ENCODE measurements around the gene SAMM50. TPM values are rescaled to one million over a fixed set of nuclear protein-coding genes. Genes with fewer than 3 reads are reported as not detected.
A peak's percentile ranks its signal among the peaks of the same experiment; 100 is the strongest.

SAMM50 gene
- total RNA-seq, 2 donors from 2014 or later: 54.4 to 56.0 TPM

DNA sequence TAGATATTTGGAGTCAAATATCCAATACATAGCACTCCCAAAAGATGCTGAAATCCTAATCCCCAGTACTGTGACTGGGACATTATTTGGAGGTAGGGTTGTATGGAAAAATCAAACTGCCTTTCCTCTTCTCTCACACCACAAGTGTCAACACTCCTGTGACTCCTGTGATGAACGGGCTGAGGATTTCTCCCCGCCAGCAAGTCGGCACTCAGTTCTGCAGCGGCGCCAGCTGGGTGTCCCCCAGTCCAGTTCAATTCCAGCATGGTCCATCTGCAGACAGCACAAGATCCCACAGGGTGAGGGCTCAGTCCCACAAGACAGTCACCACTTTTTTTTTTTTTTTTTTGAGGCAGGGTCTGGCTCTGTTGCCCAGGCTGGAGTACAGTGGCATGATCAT, 64.6 kb downstream of the SAMM50 start:
- no peaks in the 10 kb centered on the region for H3K36me3 Mint-ChIP-seq (ENCODE audit: low read depth)
- no peak for DNase-seq
- H3K27me3 Mint-ChIP-seq (ENCODE audit: insufficient read depth): peaks cover under 1% of the 10 kb centered on the region
- H3K4me3 Mint-ChIP-seq: no peak overlapping the region
- no peaks in the 10 kb centered on the region for H3K9me3 Mint-ChIP-seq
- H3K27ac Mint-ChIP-seq: no peak overlapping the region
- Histone ChIP-seq H3K27ac (ENCODE audit: low read depth, low read length) (no peak overlapping the region), H3K27me3 (ENCODE audit: control insufficient read depth, insufficient read depth, low read length, poor library complexity, severe bottlenecking) (no peaks in the 10 kb centered on the region), H3K36me3 (ENCODE audit: control insufficient read depth, insufficient read depth, low read length) (no peaks in the 10 kb centered on the region), H3K4me3 (ENCODE audit: low read length) (no peak overlapping the region), H3K4me1 (ENCODE audit: control insufficient read depth, insufficient read depth, low read length) (no peaks in the 10 kb centered on the region), H3K9ac (ENCODE audit: extremely low read depth, low read length, poor library complexity, severe bottlenecking) (no peak overlapping the region), H3K9me3 (ENCODE audit: control insufficient read depth, low read length) (no peaks in the 10 kb centered on the region)
- 95% methylated on average over 5 of the region's 5 CpGs; no CpG with 5 or more reads in 1 of the 2 experiments for WGBS, 2 experiments (ENCODE audit: insufficient coverage in 1 of 2, insufficient read length in 1 of 2)
- TF ChIP-seq, protein P1, sequence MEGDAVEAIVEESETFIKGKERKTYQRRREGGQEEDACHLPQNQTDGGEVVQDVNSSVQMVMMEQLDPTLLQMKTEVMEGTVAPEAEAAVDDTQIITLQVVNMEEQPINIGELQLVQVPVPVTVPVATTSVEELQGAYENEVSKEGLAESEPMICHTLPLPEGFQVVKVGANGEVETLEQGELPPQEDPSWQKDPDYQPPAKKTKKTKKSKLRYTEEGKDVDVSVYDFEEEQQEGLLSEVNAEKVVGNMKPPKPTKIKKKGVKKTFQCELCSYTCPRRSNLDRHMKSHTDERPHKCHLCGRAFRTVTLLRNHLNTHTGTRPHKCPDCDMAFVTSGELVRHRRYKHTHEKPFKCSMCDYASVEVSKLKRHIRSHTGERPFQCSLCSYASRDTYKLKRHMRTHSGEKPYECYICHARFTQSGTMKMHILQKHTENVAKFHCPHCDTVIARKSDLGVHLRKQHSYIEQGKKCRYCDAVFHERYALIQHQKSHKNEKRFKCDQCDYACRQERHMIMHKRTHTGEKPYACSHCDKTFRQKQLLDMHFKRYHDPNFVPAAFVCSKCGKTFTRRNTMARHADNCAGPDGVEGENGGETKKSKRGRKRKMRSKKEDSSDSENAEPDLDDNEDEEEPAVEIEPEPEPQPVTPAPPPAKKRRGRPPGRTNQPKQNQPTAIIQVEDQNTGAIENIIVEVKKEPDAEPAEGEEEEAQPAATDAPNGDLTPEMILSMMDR (conservative IDR thresholded peaks at IDR 0.05): no peak
- H3K4me1 Mint-ChIP-seq: peaks cover 7% of the 10 kb centered on the region

DNA sequence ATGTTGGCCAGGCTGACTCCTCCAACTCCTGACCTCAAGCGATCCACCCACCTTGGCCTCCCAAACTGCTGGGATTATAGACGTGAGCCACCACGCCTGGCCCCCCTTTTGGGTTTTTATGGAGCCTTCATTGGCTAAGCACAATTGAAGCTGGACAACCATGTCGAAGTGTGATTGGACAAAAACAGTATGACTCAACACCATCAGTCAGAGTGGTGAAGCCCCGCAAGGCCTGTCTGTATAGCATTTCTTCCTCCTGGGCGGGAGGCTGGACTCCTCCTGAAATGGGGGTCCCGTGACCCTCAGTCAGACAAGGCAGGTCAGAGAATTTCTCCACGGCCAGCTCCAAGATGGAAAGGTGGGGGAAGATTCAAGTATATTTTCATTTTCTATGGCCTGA, 65.7 kb downstream of the SAMM50 start:
- Mint-ChIP-seq H3K4me1 (peaks cover 12% of the 10 kb centered on the region), H3K36me3 (ENCODE audit: low read depth) (no peaks in the 10 kb centered on the region), H3K27ac (no peak overlapping the region), H3K27me3 (ENCODE audit: insufficient read depth) (peaks cover 6% of the 10 kb centered on the region), H3K9me3 (no peaks in the 10 kb centered on the region), H3K4me3 (no peak overlapping the region)
- Histone ChIP-seq H3K36me3 (ENCODE audit: control insufficient read depth, insufficient read depth, low read length) (no peaks in the 10 kb centered on the region), H3K4me3 (ENCODE audit: low read length) (no peak overlapping the region), H3K9me3 (ENCODE audit: control insufficient read depth, low read length) (no peaks in the 10 kb centered on the region), H3K27me3 (ENCODE audit: control insufficient read depth, insufficient read depth, low read length, poor library complexity, severe bottlenecking) (no peaks in the 10 kb centered on the region), H3K27ac (ENCODE audit: low read depth, low read length) (no peak overlapping the region), H3K4me1 (ENCODE audit: control insufficient read depth, insufficient read depth, low read length) (no peaks in the 10 kb centered on the region), H3K9ac (ENCODE audit: extremely low read depth, low read length, poor library complexity, severe bottlenecking) (no peak overlapping the region)
- DNase-seq: no peak
- TF ChIP-seq, protein P1 (conservative IDR thresholded peaks at IDR 0.05): no peak
- 92 to 94% methylated on average over 8 of the region's 8 CpGs for WGBS, 2 experiments (ENCODE audit: insufficient coverage in 1 of 2, insufficient read length in 1 of 2)

DNA sequence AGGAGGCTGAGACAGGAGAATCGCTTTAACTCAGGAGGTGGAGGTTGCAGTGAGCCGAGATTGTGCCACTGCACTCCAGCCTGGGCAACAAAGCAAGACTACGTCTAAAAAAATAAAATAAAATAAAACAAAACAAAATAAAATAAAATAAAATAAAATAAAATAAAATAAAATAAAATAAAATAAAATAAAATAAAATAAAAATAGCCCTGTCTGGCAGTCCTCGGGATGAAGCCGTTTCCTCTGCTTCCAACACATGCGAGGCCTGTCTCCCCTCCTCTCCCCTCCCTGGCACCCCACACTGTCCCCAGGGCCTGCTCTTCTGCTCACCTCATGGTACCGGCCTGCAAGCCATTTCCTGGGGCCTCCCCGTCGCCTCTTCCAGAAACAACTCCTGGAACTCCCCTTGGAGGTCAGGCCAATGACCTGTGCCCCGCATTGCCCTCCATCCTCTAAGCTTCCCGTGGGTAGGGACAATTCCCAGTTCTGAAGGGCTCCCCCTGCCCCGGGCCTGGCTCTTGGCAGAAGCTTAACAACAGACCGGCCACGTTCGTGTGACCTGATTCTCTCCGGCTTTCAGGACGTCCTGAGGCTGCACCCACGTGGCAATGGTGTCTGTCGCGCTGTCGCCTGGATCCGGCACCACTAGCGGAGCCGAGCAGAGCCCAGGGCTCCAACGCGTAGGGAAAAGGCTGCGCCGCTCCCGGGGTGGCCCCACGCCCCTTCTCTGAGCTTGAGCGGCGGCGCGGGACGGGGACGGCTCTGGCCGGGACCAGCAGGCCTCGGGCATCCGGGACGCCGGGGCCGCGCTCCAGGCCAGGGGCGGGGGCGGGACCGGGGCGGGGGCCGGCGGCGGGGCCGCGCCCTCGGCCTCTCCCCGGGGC, 68.4 kb downstream of the SAMM50 start:
- 19 to 38% methylated on average over 14 to 50 of the region's 54 CpGs for WGBS, 2 experiments (ENCODE audit: insufficient coverage in 1 of 2, insufficient read length in 1 of 2)

More for the DNA sequence above, 68.4 kb downstream of the SAMM50 start:
- Mint-ChIP-seq H3K27me3 (ENCODE audit: insufficient read depth) (peaks cover 6% of the 10 kb centered on the region), H3K27ac (peak overlapping the region; percentile 77), H3K4me1 (peaks cover 22% of the 10 kb centered on the region), H3K36me3 (ENCODE audit: low read depth) (no peaks in the 10 kb centered on the region), H3K9me3 (no peaks in the 10 kb centered on the region), H3K4me3 (peak overlapping the region; percentile 65)
- Histone ChIP-seq H3K4me1 (ENCODE audit: control insufficient read depth, insufficient read depth, low read length) (no peaks in the 10 kb centered on the region), H3K27ac (ENCODE audit: low read depth, low read length) (no peak overlapping the region), H3K4me3 (ENCODE audit: low read length) (peak overlapping the region; percentile 72), H3K9me3 (ENCODE audit: control insufficient read depth, low read length) (no peaks in the 10 kb centered on the region), H3K27me3 (ENCODE audit: control insufficient read depth, insufficient read depth, low read length, poor library complexity, severe bottlenecking) (no peaks in the 10 kb centered on the region), H3K36me3 (ENCODE audit: control insufficient read depth, insufficient read depth, low read length) (no peaks in the 10 kb centered on the region), H3K9ac (ENCODE audit: extremely low read depth, low read length, poor library complexity, severe bottlenecking) (peak overlapping the region; percentile 34)
- TF ChIP-seq, protein P1 (conservative IDR thresholded peaks at IDR 0.05): no peak
- DNase-seq: peak; percentile 77
